Astrocyte of the cerebellum (primary cell): ENCODE measurements around the gene HIP1.
"Not testable (repeated sequence)": the region's sequence is repeated elsewhere in the genome, so short reads cannot be mapped to it uniquely, and the experiment has no call there.

Experiments used
- DNase-seq: peaks from one replicate; pipeline ENCODE4 v3.0.0-alpha.2; 2011; ENCODE audit warnings: low read depth
- H3K4me3 ChIP-seq: 2 replicates; pipeline ENCODE4 v1.5.1; 2011; ENCODE audit warnings: mild to moderate bottlenecking, low read depth, low read length, moderate library complexity
- in situ Hi-C: cut with HindIII; loops from 2 replicates; pipeline ENCODE4 v1.10.0; 2017; ENCODE audit warnings: low sequenced_read_pairs
- TF ChIP-seq, protein P1 (sequence below): IDR thresholded peaks from 2 replicates; pipeline ENCODE4 v1.5.1; 2012; ENCODE audit warnings: low read length, low read depth, moderate library complexity, mild to moderate bottlenecking; ENCODE audit errors: missing control alignments

The HIP1 gene

DNA sequence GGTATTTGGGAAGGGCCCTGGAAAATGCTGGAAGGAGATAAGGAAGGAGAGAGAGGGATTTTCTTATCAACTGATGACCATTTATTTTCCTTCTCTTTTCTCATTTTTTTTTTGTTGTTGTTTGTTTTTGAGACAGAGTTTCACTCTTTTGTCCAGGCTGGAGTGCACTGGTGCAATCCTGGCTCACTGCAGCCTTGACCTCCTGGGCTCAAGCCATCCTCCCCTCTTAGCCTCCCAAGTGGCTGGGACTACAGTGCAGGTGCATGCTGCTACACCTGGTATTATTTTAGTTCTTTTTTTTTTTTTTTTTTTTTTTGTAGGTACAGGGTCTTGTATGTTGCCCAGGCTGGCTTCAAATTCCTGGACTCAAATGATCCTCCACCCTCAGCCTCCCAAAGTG lies 52.2 kb downstream of the HIP1 start:
- in situ Hi-C loops, result no loop called here
- TF ChIP-seq, protein P1, sequence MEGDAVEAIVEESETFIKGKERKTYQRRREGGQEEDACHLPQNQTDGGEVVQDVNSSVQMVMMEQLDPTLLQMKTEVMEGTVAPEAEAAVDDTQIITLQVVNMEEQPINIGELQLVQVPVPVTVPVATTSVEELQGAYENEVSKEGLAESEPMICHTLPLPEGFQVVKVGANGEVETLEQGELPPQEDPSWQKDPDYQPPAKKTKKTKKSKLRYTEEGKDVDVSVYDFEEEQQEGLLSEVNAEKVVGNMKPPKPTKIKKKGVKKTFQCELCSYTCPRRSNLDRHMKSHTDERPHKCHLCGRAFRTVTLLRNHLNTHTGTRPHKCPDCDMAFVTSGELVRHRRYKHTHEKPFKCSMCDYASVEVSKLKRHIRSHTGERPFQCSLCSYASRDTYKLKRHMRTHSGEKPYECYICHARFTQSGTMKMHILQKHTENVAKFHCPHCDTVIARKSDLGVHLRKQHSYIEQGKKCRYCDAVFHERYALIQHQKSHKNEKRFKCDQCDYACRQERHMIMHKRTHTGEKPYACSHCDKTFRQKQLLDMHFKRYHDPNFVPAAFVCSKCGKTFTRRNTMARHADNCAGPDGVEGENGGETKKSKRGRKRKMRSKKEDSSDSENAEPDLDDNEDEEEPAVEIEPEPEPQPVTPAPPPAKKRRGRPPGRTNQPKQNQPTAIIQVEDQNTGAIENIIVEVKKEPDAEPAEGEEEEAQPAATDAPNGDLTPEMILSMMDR, result no peak
- no peak overlapping the region for H3K4me3 ChIP-seq
- DNase-seq, result no peak

DNA sequence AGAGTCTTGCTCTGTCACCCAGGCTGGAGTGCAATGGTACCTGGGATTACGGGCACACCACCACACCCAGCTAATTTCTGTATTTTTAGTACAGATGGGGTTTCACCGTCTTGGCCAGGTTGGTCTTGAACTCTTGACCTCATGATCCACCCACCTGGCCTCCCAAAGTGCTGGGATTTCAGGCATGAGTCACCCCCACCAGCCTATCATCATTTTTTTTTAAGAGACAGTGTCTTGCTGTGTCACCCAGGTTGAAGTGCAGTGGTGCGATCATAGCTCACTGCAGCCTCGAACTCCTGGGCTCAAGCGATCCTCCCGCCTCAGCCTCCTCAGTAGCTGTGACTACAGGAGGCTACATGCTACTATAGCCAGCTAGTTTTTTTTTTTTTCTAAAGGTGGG lies 56.7 kb downstream of the HIP1 start:
- H3K4me3 ChIP-seq, DNase-seq, in situ Hi-C loops: not testable (repeated sequence)

DNA sequence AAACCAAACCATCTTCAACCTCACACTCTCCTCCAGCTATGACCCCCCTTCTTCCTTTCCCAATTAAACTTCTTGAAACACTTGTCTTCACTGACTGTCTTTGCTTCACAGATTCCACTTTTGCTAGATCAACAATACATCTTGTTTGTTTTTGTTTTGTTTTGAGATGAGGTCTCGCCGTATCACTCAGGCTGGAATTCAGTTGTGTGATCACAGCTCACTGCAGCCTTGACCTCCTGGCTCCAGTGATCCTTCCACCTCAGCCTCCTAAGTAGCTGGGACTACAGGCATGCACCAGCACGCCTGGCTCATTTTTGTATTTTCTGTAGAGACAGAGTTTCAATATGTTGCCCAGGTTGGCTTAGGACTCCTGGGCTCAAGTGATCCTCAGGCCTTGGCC lies 59.7 kb downstream of the HIP1 start:
- in situ Hi-C loops, result no loop called here
- TF ChIP-seq, protein P1, result no peak
- H3K4me3 ChIP-seq, result no peak overlapping the region
- DNase-seq, result no peak

DNA sequence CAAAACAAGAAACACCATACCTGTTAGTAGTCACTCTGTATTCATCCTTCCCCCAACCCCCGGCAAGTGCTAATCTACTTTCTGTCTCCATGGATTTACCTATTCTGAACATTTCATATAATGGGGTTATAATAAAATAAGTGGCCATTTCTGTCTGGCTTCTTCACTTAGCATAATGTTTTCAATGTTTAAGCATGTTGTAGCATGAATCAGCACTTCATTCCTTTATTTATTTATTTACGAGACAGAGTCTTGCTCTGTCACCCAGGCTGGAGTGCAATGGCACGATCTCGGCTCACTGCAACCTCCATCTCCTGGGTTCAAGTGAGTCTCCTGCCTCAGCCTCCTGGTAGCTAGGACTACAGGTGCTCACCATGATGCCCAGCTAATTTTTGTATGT lies 69.2 kb downstream of the HIP1 start:
- DNase-seq, result no peak
- TF ChIP-seq, protein P1, result no peak
- in situ Hi-C loops, result no loop called here
- no peak overlapping the region for H3K4me3 ChIP-seq

DNA sequence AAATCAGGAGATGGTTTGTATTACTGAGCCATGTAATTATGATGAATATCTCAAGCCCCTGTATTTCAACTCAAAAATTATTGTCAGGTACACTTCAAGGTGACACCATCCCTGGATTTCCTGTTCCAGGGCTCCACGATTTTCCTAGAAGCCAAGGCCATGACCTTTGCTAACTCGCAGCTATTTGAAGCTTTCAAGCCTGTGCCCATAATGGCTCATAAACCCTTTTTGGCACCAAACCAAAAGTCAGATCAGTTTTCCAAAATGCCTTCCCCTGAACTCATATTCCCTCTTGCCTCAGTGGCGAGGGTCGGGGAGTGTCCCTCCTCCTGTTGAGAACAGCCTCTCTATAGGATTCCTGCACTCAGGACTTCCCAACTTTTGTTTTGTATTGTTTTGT lies 70.8 kb downstream of the HIP1 start:
- TF ChIP-seq, protein P1, result no peak
- DNase-seq, result no peak
- H3K4me3 ChIP-seq, result no peak overlapping the region
- in situ Hi-C loops, result no loop called here

DNA sequence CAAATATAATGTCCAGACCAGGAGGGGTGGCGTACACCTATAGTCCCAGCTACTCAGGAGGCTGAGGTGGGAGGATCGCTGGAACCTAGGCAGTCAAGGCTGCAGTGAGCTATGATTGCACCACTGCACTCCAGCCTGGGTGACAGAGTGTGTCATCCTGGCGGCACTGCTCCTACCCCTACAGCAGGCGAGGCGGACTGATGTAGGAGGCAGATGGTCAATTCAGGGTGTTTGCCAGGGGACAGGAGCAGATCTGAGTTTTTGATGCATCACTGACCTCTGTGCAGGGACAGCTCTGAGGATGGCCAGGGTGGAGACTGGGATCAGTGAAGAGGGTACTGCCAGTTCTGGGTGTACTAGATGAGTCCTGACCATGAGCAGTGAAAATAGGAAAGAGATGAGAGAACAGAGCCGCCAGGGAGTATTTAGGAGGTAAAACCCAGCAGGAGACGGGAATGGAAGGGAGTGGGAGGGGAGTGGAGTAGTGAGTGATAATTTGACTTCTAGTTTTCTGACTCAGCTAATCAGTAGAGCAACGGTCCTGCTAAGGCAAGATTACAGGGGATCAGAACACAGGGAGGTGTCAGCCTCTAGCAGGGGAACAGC lies 75.3 kb downstream of the HIP1 start:
- in situ Hi-C loops, result no loop called here
- TF ChIP-seq, protein P1, result no peak
- H3K4me3 ChIP-seq, result no peak overlapping the region
- no peak for DNase-seq

DNA sequence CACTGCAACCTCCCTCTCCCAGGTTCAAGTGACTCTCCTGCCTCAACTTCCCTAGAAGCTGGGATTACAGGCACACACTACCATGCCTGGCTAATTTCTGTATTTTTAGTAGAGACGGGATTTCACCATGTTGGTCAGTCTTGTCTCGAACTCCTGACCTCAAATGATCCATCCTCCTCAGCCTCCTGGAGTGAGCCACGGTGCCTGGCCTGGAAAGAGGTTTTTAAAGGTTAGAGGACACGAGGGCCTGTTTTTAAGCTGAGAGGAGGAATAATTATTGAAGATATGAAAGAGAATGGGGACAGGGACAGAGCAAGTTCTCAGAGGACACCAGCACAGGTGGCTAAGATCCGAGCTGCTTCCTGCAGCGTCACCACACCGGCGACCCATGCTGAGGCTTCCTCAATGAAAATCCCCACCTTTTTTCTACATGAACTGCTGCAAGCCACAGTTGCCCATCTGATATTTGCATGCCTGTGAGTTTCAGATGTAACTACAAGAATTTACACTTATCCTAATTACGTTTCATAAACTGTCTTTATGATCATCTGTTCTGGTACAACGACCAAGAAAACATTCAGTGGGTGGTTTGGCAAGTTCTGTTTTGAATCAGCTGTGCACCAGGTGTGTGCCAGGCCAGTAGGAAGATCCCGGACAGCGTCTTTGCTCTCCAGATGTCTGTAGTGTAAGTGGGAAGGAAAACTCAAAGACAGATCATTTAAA lies 76.0 kb downstream of the HIP1 start:
- in situ Hi-C loops, result no loop called here
- TF ChIP-seq, protein P1, result no peak
- no peak overlapping the region for H3K4me3 ChIP-seq
- no peak for DNase-seq
